HPDE6-E6E7 (cell line): ENCODE measurements around the gene ZNF548.
"Not testable (repeated sequence)": the region's sequence is repeated elsewhere in the genome, so short reads cannot be mapped to it uniquely, and the experiment has no call there.

Source experiments
- DNase-seq: peaks from one replicate; pipeline ENCODE4 v3.0.0; 2011; ENCODE audit warnings: missing footprints; ENCODE audit errors: extremely low spot score

The ZNF548 gene

DNA sequence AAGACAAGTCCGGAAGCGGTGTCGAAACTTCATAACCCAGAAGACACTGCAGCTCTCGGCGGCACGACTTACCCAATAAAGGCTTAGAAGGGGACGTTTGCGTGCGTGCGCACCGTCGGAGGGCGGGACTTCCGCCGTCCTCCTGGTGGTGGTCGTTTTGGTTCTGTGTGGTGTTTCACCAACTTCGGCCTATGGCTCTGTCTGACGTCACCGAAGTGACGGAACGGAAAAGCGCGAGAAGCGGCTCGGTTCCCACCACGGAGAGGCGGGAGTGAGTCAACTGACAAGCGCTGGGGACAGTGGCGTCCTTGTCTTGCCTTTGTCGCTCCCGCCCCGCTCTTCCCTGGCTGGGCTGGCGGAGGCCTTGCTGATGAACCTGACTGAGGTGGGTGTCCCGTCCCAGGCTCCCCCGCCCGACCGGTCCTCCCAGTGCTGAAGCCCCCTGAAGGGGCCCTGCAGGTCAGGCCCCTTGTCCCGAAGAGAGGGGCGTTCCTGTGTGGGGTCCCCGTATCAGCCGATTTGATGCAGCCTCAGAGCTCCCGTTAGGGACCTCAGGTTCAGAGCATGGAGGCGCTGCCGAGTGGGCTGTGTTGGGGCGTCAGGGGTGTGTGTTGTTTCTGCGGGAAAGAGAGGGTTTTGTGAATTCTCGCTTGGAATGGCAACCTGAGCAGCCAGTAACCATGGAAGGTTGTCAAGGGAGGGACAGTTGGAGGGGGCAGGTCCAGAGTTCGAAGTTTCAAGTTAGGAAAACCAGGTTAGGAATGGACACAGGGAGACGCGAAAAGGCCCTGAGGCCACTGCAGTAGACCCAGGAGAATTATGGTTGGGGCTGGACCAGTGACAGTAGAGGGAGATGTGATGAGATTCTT, at the start of gene ZNF548:
ZNF548 (plus strand) TSS at position 125 of the 869 bp plus-strand sequence; CDS start at position 371, 246 bp downstream.
- DNase-seq = peak; percentile 93

DNA sequence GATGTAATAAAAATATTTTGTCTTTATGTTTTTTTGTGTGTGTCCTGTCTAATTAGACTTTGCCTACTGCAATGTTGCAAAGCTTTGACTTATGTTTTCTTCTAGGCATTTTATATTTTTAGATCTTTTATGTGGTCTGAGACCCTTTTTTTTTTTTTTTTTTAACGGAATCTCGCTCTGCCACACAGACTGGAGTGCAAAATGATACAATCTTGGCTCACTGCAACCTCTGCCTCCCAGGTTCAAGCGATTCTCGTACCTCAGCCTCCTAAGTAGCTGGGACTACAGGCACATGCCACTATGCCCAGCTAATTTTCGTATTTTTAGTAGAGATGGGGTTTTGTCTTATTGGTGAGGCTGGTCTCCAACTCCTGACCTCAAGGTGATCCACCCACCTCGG, 47.1 kb upstream of the ZNF548 start:
- DNase-seq = no peak

DNA sequence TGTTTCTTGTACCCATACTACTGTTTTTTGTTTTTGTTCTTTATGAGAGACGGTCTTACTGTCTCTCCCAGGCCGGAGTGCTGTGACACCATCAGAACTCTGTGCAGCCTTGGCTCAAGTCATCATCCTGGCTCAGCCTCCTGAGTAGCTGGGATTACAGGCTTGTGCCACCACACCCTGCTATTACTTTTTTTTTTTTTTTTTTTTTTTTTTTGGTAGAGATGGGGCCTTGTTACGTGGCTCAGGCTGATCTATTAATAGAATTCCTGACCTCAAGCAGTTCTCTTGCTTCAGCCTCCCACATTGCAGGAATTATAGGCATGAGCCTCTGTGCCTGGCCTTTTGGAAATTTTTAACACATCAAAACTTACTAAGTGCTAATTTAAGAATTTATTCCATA, 41.5 kb upstream of the ZNF548 start:
- DNase-seq = no peak

DNA sequence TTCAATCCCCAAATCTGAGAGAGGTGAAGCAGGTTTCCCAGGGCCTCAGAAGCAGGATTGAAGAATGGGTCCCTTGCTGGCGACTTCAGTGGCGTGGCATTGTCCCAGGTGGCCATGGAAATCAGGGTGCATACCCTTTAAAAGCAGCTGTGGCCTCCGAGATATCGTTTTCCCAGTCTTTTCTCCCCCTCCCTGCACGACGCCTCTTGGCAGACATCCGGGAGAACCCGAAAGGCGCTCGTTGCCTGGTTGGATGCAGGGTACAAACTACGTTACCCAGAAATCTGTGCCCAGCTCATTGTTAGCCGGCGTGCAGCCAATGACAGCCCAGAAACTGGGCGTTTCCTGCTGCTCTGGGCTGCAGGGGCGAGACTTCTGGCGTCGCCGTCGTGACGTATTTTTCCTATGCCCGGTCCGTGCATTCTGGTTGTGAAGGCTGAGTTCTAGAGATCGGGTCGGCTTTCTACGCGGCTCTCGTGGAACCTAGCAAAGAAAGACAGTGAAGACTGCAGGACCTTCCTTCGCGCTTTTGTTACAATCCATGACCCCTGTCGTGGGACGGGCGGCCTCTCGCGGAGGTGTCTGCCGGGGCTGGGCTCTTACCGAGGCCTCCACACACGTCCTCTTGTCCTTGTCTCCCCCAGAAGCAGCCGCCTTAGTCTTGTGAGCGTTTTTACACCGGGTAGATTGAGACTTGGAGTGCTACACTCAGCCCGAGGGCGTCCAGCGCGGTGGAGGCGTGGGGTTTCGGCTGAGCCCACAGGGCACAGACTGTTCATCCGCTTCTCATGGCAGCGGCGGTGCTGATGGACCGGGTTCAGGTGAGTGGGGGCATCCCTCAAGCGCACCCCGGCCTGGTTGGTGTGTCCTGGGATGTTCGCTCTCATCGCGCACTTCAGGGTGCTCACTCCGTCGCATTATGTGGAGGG, 38.5 kb upstream of the ZNF548 start, which contains the start of gene ZNF304:
ZNF304 (plus strand) TSS at position 395 of the 929 bp plus-strand sequence; CDS start at position 789, 394 bp downstream.
- DNase-seq = peak; percentile 99

DNA sequence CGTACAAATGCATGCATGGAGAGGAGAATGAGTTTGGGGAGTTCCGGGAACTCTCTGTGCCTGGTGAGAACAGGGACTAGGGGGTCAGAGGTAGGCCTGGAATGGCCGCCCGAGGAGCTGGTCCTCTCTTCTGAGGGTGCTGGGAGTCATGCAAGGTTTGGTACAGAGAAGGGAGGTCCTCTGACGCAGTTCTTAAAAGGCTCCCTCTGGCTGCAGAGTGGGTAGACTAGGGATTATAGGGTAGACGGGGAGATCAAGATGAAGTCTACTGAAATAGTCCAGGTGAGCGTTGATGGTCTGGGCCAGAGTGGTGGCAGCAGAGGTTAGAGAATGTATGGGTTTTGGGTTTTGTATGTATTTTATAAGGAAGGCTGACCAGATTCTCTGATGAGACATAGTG, 37.8 kb upstream of the ZNF548 start:
- no peak for DNase-seq

DNA sequence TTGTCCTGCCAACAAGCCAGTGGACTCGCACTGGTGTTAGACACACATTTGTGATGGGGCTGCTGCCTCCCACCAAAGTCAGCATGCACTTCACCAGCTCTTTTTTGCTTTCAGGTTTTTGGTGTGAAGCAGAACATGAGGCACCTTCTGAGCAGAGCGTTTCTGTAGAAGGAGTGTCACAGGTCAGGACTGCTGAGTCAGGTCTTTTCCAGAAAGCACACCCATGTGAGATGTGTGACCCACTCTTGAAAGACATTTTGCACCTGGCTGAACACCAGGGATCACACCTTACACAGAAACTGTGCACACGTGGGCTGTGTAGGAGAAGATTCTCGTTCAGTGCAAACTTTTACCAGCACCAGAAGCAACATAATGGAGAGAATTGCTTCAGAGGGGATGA, 33.7 kb upstream of the ZNF548 start:
- no peak for DNase-seq

DNA sequence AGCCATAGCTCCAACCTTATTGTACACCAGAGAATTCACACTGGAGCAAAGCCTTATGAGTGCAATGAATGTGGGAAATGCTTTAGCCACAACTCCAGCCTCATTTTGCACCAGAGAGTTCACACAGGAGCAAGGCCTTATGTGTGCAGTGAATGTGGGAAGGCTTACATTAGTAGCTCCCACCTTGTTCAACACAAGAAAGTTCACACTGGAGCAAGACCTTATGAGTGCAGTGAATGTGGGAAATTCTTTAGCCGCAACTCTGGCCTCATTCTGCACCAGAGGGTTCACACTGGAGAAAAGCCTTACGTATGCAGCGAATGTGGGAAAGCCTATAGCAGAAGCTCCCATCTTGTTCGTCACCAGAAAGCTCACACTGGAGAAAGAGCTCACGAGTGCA, 32.2 kb upstream of the ZNF548 start:
- no peak for DNase-seq

DNA sequence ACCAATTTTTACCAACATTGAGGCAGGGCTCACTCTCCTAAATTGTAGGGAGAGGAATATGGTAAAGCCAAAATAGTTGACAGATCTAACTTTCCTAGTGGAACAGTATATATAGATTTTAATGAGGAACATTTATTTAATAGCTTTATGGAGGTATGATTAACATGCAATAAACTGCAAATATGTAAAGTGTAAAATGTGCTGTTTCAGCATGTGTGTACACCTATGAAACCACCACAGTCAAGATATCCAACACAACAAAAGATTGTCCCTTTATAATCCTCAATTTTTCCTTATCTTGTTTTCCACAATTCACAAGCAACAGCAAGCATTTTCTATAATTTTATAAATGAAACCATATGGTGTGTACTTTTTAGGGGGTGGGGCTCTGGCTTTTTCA, 30.4 kb upstream of the ZNF548 start:
- DNase-seq = no peak

DNA sequence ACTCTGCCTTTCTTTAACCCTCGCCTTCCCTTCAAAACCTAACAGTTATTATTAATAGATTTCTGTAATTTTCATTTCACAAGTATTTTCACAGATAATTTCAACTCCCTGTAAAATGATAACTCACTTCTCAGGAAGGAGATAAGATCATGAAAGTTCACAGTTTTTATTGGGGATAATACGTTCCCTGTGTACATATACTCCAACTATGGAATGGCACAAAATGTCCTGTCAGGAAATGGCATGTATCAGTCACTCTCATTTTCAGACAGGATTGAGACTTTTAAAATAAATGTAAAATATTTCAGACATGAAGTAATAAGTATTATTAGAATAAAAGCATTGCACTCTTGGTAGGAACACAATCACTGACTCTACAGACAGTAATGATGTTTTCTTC, 27.2 kb upstream of the ZNF548 start:
- DNase-seq = no peak

DNA sequence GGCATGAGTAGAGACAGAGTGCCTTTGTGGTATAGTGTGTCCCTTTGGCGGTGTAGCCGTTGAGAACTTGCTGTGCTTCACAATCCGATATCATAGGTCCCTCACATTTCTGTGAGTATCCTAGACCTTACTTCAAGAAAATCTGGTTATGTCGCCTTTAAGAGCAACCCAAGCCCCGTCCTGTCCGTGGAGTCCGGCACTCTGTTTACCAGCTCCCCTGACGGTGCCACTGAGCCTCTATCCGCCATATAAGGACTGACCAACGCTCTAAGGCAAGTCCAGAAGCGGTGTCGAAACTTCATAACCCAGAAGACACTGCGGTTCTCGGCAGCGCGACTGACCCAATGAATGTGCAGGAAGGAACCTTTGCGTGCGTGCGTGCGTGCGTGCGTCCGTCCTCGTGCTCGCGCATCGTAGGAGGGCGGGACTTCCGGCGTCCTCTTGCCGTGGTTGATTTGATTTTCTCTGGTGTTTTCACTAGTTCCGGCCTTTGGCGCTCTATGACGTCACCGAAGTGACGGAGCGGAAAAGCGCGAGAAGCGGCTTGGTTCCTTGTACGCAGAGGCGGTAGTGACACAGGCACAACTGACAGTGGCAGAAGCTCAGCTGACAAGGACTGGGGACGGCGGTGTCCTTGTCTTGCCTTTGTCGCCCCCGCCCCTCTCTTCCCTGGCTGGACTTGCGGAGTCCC, 26.5 kb upstream of the ZNF548 start, which contains the start of the genes TRAPPC2B and ZNF547:
TRAPPC2B (plus strand) TSS at position 555 of the 691 bp plus-strand sequence. CDS start 1,283 bp downstream, outside the sequence.
ZNF547 (plus strand) TSS at position 555 of the 691 bp plus-strand sequence. CDS start 5,005 bp downstream, outside the sequence.
- DNase-seq = peak; percentile 92

DNA sequence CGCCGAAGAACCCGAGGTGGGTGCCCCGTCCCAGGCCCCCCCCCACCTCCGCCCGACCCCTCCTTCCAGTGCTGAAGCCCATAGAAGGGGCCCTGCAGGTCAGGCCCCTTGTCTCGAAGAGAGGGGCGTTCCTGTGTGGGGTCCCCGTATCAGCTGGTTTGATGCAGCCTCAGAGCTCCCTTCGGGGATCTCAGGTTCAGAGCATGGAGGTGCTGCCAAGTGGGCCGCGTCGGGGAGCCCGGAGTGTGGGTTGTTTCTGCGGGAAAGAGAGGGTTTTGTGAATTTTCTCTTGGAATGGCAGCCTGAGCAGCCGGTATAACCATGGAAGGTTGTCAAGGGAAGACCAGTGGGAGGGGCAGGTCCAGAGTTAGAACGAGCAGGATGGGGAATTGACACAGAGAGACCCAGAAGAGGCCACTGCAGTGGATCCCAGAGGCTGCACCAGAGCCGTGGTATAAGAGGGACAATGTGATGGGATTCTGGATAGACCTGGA, 25.9 kb upstream of the ZNF548 start:
- DNase-seq = no peak

DNA sequence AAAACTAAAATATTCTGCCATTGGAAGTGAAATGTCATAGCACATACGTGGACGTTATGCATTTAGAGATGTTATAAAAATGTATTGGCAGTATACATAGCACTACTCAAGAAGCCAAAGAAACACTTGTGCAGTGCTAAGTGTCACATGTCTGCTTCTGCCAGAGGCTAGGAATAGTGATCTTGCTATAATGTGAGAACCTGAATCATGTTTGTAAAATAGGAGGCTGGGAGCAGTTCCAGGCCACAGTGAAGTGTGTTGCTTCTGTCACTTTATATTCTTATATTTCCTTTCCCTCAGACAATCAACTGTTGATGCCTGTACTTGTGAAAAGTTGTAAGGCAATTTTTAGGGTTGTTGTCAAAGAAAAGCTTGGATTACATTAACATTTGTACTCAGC, 22.9 kb upstream of the ZNF548 start:
- no peak for DNase-seq

DNA sequence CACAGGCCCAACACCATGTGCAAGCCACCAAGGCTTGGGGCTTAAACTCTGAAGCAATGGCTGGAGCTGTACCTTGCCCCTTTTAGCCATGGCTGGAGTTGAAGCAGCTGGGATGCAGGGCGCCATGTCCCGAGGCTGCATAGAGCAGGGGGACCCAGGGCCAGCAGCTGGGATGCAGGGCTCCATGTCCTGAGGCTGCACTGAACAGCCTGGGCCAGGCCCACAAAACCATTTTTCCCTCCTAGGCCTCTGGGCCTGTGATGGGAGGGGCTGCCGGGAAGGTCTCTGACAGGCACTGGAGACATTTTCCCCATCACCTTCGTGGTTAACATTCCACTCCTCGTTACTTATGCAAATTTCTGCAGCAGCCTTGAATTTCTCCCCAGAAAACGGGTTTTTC, 15.5 kb upstream of the ZNF548 start:
- DNase-seq = no peak

DNA sequence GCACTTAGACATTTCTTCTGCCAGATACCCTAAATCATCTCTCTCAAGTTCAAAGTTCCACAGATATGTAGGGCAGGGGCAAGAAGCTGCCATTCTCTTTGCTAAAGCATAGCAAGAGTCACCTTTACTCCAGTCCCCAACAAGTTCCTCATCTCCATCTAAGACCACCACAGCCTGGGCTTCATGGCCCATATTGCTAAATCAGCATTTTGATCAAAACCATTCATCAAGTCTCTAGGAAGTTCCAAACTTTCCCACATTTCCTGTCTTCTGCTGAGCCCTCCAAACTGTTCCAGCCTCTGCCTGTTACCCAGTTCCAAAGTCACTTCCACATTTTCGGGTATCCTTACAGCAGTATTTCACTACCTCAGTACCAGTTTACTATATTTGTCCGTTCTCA, 15.0 kb upstream of the ZNF548 start:
- not testable (repeated sequence) for DNase-seq

DNA sequence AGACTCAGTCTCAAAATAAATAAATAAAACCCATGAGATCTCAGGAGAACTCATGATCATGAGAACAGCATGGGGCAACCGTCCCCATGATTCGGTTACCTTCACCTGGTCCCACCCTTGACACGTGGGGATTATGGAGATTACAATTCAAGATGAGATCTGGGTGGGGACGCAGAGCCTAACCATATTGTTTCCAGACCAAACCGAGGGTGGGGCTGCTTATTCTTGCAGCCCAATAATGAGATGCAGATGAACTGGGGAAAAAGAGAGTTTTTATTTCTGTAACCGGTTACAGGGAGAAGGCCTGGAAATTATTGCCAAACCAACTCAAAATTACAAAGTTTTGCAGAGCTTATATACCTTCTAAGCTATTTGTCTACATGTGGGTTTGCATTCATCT, 13.5 kb upstream of the ZNF548 start:
- DNase-seq = no peak

DNA sequence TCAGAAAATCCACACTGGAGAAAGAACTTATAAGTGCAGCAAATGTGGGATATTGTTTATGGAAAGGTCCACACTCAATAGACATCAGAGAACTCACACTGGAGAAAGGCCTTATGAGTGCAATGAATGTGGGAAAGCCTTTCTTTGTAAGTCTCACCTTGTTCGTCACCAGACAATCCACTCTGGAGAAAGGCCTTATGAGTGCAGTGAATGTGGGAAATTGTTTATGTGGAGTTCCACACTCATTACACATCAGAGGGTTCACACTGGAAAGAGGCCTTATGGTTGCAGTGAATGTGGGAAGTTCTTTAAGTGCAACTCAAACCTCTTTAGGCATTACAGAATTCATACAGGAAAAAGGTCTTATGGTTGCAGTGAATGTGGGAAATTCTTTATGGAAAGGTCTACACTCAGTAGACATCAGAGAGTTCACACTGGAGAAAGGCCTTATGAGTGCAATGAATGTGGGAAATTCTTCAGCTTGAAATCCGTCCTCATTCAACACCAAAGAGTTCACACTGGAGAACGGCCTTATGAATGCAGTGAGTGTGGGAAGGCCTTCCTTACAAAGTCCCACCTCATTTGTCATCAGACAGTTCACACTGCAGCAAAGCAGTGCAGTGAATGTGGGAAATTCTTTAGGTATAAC, 12.0 kb upstream of the ZNF548 start:
- DNase-seq = no peak

DNA sequence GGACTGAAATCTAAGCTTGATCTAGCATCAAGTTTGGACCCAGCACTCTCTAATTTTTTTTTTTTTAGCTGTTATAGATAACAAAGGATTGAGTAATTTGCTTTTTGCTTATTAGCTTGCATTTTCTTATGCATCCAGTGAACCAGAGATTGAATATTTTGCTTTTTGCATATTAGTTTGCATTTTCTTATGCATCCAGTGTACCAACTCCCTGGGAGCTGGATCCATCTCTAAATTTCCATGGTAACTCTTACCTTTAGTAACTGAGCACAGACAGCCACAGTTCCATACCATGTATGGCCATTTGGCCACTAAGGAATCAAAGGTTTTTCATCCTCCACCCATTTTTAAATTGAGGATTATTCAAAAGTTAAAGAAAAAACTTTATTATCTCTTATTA, 8.7 kb upstream of the ZNF548 start:
- DNase-seq = no peak

DNA sequence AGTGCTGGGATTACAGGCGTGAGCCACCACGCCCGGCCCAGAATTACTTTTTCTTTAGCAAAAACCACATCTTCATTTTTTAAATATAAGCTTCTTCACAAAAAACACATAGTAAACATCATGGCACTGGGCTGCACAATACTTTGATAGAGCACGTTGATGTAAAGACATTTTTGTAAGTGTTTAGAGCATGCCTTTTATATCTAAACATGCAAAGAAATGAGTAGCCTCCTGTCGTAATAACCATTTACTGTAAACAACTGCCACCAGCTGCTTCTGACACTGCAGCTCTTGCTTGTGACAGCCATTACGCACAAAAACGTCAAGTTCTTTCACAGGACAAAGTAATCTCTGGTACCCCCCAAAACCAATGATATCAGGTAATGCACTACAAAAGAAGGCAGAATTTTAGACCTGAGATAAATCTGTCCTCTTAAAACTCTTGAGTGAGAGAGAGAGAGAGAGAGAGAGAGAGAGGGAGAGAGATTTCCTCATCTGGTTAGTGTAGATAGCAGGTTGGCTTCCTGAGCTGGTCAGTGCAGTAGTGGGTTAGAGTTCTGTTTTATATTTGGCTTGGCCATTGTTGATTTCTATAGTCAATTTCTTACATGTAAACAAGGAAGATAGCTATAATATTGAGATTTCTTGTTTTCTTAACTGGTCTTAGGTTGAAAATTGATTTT, 6.7 kb upstream of the ZNF548 start:
- no peak for DNase-seq

DNA sequence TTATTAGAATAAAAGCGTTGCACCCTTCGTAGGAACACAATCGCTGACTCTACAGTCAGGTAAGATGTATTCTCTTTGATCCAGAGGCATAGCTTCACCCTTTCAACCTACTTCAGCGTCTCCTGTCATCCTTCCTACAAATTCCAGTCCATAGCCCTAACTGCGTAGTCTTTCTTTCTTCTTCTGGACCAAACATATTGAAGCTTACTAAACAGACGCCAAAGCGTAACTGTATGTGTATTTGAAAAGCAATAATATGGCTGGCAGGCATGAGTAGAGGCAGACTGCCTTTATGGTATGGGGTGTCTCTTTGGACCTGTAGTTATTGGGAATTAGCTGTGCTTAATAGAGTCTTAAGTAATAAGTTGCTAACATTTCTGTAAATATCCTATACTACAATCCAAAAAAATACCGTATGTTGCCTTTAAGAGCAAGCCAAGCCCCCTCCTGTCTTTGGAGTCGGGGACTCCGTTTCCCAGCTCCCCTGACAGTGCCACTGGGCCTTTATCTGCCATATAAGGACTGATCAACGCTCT, 392 bp upstream of the ZNF548 start:
- no peak for DNase-seq

DNA sequence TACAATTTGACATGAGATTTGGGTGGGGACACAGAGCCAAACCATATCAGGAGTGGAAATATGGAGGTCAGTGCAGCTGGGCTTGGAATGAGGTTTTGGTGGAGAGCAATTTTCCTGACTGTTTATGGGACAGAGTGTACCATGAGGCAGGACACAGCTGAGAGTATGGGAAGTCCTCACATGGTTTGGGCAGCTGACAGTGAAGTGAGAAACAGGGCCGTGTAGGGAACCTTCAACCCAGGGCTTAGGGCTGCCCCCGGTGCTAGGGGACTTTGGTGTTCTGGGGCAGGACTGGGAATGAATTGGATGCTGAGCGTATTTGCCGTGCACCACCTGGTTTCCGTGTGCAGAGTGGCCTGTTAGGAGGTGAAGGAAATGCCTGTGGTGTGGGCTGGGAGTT, 6.1 kb downstream of the ZNF548 start:
- DNase-seq = no peak
